ENCODE results near the gene BRD1. TPM values are rescaled to one million over a fixed set of nuclear protein-coding genes. Genes with fewer than 3 reads are reported as not detected.
"Not testable (repeated sequence)": the region's sequence is repeated elsewhere in the genome, so short reads cannot be mapped to it uniquely, and the experiment has no call there.

BRD1 gene
- total RNA-seq, 1 donor from 2014 or later = 46.6 TPM

GRCh38 chr22:49785046-49785521 is 42.6 kb downstream of the BRD1 start:
- intact Hi-C loops (cut with micrococcal nuclease) = no loop called here

DNA sequence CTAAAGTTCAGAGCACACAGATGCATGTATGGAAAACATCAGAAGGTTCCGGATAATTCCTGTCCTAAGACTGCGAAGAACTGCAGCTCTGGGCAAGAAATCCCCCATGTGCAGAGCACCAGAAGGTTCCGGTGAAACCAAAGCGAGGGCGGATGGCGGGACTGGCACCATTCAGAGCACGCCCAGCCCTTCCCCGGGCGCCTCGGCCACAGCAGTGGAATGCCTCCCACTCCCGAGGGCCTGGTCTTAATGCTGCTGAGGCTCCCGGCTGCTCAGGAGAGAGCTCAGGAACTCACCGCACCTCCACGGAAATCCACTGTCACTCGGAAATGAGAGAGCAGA is 43.1 kb downstream of the BRD1 start:
- intact Hi-C loops (cut with micrococcal nuclease) = no loop called here

DNA sequence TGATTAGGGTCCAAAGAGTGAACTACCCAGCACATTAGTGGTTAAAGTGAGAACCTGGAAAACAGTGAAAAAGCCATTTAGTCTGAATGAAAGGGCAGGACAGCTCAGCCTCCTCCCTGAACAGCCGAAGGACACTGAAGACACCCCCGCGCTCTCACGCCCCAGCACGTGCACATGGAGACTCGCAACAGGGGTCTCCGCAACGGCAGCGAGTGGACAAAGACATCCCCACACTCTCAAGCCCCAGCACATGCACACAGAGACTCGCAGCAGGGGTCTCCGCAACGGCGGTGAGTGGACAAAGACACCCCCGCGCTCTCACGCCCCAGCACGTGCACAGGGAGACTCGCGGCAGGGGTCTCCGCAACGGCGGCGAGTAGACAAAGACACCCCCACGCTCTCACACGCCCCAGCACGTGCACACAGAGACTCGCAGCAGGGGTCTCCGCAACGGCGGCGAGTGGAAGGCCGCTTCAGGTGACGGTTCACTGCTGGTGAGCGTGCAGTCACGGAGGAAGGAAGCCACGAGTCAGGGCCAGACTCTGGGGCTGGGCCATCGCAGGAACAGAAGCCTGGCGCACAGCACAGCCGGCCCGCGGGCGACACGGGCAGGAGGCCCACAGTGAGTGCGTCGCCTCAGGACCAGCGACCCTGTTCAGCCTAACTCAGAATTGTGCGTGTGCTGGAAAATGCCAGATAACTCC is 43.6 kb downstream of the BRD1 start:
- intact Hi-C loops (cut with micrococcal nuclease) = no loop called here

GRCh38 chr22:49783036-49783746 is 44.5 kb downstream of the BRD1 start:
- intact Hi-C loops (cut with micrococcal nuclease) = no loop called here

DNA sequence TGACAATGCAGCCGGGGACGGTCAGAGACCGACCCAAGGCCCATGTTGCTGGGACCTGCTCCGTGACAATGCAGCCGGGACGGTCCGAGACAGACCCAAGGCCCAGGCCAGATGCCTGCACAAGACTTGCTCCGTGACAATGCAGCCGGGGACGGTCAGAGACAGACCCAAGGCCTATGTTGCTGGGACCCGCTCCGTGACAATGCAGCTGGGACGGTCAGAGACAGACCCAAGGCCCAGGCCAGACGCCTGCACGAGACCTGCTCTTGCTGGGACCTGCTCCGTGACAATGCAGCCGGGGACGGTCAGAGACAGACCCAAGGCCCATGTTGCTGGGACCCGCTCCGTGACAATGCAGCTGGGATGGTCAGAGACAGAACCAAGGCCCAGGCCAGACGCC is 45.8 kb downstream of the BRD1 start:
- intact Hi-C loops (cut with micrococcal nuclease) = not testable (repeated sequence)

GRCh38 chr22:49781289-49781782 is 46.3 kb downstream of the BRD1 start:
- intact Hi-C loops (cut with micrococcal nuclease) = no loop called here

GRCh38 chr22:49780698-49781288 is 46.9 kb downstream of the BRD1 start:
- intact Hi-C loops (cut with micrococcal nuclease) = no loop called here

- intact Hi-C loops (cut with micrococcal nuclease) = no loop called here
These were observed 47.6 kb downstream of the BRD1 start for GRCh38 chr22:49779853-49780697.

DNA sequence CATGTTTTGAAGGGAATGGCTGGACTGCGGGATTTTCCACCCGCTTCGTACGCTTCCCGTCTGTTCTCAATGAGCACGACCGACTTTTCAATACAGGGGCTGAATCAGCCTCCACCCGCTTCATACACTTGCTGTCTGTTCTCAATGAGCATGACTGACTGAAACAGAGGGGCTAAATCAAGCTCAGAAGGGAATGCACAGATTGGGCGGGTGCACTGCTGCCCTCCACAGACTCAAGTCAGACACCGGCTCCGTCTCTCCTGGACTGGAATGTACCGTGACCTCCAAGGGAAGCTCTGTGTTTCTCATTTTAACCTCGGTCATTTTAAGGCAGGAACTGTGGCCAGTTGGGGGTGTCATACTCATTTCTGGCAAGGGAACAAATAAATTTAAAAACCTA is 48.5 kb downstream of the BRD1 start:
- intact Hi-C loops (cut with micrococcal nuclease) = no loop called here

DNA sequence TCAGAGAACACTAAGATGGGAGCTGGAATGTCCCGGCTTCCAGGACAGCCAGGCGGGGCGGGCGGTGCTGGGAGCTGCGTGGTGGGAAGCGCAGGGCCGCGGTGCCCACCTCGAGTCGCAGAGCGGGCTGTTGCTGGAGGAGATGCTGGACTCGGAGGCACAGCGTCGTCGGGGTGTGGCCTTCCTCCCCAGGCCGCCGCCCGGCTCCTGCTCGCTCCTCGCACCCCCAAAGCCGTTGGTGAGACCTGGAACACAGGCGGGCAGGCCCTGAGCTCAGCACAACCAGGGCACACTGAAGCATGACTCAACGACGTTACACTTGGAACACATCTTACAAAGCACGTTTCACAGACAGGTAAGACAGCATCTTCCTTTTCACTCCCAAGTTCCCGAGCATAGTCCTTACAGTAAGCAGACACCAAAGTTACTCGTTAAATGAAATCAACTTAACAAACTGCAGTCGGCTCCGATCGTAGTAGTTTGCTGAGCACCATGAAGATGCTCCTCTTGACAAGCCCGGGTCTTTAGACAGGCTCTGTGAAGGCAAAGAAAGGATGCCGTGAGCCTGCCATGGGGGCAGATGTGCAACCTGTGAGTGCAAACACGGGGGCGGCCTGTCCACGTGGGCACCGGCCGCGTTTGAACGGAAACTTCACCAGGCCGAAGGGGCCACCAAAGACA is 50.0 kb downstream of the BRD1 start:
- intact Hi-C loops (cut with micrococcal nuclease) = no loop called here

DNA sequence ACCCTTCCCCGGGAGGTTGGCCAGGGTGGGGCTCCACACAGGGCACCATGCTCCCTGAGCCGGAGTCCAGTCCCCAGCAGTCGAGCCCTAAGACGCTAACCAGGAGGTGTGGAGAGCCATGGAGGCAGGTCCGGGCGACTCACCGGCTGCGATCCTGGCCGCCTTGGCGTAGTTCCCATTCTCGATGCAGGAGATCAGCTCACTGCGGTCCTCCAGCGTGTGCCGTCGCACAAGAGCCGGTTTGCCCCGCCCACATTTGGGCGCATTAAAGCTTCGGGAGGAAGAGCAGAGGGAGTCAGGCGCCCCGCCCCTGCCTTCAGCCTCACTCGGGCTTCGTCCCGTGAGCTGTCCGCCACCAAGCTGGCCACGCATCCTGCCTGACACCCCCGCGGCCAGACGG is 50.8 kb downstream of the BRD1 start:
- intact Hi-C loops (cut with micrococcal nuclease) = no loop called here

DNA sequence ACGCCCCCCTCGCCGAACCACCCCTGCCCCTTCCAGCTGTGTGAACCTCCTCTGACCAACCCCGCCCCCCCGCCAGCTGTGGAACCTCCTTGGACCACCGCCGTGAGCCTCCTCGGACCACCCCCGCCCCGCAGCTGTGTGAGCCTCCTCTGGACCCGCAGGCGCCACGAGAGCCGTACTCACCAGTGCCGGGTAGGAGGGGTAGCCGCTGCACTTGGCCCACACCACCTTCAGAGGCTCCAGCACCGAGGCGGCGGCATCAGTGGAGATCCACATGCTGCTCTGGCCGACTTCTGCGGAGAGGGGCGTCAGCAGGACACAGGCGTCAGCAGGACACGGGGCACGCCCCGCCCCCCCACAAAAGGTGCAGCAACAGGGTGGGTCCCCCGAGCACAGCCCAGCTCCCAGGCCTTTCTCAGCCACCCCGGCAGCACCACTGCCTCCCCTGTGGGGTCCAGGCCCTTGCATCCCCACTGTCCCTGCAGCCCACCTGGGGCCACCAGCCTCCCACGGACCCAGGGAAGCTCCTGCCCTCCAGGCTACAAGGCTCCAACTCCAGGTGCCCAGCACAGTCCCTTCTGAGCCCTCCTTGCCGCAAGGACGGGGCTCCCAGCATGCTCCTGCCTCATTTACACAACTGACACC is 51.7 kb downstream of the BRD1 start:
- intact Hi-C loops (cut with micrococcal nuclease) = no loop called here

DNA sequence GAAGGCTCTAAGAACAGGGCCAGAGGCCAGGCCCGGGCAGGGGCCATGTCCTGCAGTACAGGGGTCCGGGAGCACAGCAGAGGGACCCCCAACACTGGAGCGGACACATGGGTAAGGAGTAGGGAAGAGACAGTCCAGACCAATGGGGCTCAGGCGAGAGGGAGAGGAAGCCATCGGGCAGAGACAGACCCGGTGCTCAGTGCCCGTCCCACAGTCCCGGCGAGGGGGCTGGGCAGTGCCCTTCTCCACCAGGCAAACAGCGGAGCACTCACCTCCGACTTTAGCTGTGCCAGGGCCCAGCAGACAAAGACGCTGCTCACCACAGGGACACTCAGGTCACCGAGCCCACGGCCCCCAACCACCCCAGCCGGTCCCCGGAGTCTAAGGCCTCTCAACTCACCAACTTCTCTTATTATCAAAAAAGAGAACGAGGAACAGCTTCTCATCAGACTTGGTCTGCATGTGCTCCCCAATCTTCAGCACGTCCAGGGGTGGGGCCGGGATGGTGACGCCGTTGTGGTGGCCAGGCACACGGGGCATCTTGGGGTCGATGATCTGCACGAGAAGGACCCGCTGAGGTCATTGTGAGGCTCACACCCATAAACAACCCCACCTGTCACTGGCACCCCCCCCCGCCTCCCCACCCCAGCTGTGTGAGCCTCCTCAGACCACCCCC is 52.3 kb downstream of the BRD1 start:
- intact Hi-C loops (cut with micrococcal nuclease) = no loop called here

DNA sequence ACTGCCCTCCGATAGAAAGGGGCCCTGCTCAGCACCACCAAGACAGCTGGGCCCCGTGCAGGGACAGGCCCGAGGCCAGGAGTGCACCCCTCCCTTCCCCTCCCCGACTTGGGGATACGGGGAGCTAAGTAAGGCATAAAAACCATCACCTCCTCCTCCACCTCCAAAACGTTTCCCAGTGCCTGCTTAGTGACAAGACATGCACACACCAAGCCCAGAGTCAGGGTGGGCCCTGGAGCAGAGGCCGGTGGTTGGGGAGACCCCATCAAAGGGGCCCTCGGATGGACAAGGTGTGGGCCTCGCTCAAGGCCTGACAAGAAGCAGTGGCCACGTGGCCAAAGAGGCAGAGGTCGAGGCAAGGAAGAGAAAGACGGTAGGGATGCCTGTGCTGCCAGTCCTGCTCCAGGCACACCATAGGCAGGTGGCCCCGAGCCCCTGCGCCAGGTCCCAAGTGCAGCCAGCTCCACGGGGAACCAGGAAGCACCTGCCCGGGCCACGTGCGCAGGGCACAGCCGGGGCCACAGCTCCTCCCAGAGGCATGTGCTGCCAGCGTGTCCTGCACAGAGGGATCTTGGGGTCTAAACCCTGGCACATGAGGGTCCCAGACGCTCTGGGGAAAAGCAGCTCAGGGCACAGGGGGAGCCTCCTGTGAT is 53.0 kb downstream of the BRD1 start:
- intact Hi-C loops (cut with micrococcal nuclease) = no loop called here

- intact Hi-C loops (cut with micrococcal nuclease) = no loop called here
These were observed 53.6 kb downstream of the BRD1 start for GRCh38 chr22:49774046-49774445.

GRCh38 chr22:49773531-49773930 is 54.1 kb downstream of the BRD1 start:
- intact Hi-C loops (cut with micrococcal nuclease) = no loop called here

DNA sequence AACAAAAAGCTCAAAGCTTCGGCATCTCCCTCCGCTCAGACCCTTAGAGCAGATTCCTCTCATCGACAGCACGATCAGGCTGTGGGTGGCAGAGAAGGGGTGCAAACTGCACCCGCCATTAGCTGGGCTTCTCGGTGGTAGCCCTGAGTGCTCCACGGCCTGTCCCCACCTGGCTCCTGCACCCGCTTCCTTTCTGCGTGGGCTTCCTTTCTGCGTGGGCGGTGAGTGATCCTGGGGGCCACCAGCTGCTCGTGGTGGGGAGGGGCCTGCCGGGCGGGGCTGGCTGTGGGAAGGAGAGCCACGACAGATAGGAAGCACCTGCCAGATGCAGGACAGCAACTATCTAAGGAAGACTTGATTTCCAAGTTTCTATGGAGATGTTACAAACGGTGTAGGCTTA is 55.0 kb downstream of the BRD1 start:
- intact Hi-C loops (cut with micrococcal nuclease) = no loop called here

DNA sequence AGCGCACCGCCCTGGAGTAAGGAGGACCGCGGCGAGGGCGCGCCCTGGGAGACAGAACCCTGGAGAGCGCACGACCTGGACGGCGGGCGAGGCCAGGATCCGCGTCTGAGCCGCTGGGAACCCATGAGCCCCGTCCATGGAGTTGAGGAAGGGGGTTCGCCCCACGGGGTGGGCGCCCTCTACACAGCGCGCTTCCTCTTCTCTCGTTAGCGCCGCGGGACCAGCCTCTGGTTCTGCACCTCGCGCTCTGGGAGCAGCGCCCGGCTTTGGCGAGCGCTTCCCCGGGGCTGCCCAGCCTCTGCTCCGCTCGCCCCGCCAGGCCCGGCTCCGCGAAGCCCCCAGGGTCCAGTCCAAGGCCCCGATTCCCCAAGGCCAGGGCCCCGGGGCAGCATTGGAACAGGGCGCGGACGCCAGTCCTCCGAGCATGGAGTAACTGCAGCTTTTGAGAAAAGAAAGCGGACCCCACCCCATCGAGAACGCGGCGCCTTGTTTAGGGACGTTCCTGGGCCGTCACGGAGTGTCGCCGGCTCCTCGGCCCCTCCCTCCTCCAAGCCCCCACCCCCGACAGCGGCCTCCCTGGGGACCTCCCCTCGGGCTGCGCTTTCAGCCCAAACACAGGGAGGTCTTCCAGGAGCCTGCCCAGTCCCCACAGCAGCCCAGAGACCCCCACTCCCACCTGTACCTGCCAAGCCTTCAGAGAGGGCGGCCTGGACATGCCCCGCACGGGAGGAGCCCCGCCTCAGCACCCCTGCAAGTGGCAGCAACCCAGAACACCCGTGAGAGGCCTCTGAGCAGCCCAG is 56.2 kb downstream of the BRD1 start:
- intact Hi-C loops (cut with micrococcal nuclease) = no loop called here
